Kidney epithelial cell (primary cell): ENCODE data around the gene ESYT1. TPM values are rescaled to one million over a fixed set of nuclear protein-coding genes. Genes with fewer than 3 reads are reported as not detected.

ENCODE experiments used
- DNase-seq: peaks from one replicate; pipeline ENCODE4 v3.0.0-alpha.2; 2010; ENCODE audit warnings: low read depth
- H3K27me3 ChIP-seq: 2 replicates; pipeline ENCODE4 v1.6.0; 2011; ENCODE audit warnings: low read length; ENCODE audit not compliant: control insufficient read depth, insufficient read depth
- H3K36me3 ChIP-seq: 2 replicates; pipeline ENCODE4 v1.5.1; 2011; ENCODE audit warnings: low read length; ENCODE audit not compliant: control insufficient read depth, insufficient read depth
- H3K4me3 ChIP-seq: 2 replicates; pipeline ENCODE4 v1.5.1; 2011; ENCODE audit warnings: low read depth, mild to moderate bottlenecking, control low read depth, low read length
- CTCF ChIP-seq: IDR thresholded peaks from 2 replicates; pipeline ENCODE4 v1.5.1; 2011; ENCODE audit warnings: mild to moderate bottlenecking, moderate library complexity, low read length, control low read depth, inconsistent platforms; ENCODE audit not compliant: insufficient read depth, poor library complexity, severe bottlenecking
- total RNA-seq: library from RNA; depleted of rRNA; stranded (reverse); fragments of >200 nt; gene quantifications from 2 replicates; pipeline ENCODE4 v1.2.3, GENCODE V29; 2015

The ESYT1 gene
- total RNA-seq, 1 donor from 2014 or later: 213 TPM

GRCh38 chr12:56141946-56142784 lies 14.1 kb downstream of the ESYT1 start:
- H3K4me3 ChIP-seq: no peak overlapping the region
- no peak for TF ChIP-seq CTCF
- H3K27me3 ChIP-seq: no peaks in the 10 kb centered on the region
- DNase-seq: no peak
- H3K36me3 ChIP-seq: peaks cover 7% of the 10 kb centered on the region

GRCh38 chr12:56143217-56143616 lies 15.2 kb downstream of the ESYT1 start:
- Histone ChIP-seq H3K4me3 (no peak overlapping the region), H3K36me3 (peaks cover 7% of the 10 kb centered on the region), H3K27me3 (no peaks in the 10 kb centered on the region)
- DNase-seq: no peak
- no peak for TF ChIP-seq CTCF

GRCh38 chr12:56143870-56144269 lies 15.8 kb downstream of the ESYT1 start:
- H3K4me3 ChIP-seq: no peak overlapping the region
- H3K36me3 ChIP-seq: peaks cover 7% of the 10 kb centered on the region
- no peak for TF ChIP-seq CTCF
- no peaks in the 10 kb centered on the region for H3K27me3 ChIP-seq
- DNase-seq: no peak

- no peak for TF ChIP-seq CTCF
- DNase-seq: no peak
- Histone ChIP-seq H3K36me3 (peaks cover 7% of the 10 kb centered on the region), H3K27me3 (no peaks in the 10 kb centered on the region), H3K4me3 (no peak overlapping the region)
Measured at GRCh38 chr12:56145217-56145616, 17.1 kb downstream of the ESYT1 start.

- Histone ChIP-seq H3K4me3 (no peak overlapping the region), H3K36me3 (peaks cover 5% of the 10 kb centered on the region), H3K27me3 (no peaks in the 10 kb centered on the region)
- no peak for DNase-seq
- TF ChIP-seq CTCF: no peak
Measured at GRCh38 chr12:56146492-56147460, 18.7 kb downstream of the ESYT1 start.
